DMS 273 (cell line): ENCODE results near the gene ABCB6.
A peak's percentile ranks its signal among the peaks of the same experiment; 100 is the strongest.

ENCODE experiments used
- DNase-seq: peaks from one replicate; lab custom pipeline; 2025; ENCODE audit not compliant: unreplicated experiment; lab: John Stamatoyannopoulos, UW

Gene ABCB6

GRCh38 chr2:219245899-219246230 lies 27.1 kb upstream of the ABCB6 start:
- peak; percentile 37 for DNase-seq

DNA sequence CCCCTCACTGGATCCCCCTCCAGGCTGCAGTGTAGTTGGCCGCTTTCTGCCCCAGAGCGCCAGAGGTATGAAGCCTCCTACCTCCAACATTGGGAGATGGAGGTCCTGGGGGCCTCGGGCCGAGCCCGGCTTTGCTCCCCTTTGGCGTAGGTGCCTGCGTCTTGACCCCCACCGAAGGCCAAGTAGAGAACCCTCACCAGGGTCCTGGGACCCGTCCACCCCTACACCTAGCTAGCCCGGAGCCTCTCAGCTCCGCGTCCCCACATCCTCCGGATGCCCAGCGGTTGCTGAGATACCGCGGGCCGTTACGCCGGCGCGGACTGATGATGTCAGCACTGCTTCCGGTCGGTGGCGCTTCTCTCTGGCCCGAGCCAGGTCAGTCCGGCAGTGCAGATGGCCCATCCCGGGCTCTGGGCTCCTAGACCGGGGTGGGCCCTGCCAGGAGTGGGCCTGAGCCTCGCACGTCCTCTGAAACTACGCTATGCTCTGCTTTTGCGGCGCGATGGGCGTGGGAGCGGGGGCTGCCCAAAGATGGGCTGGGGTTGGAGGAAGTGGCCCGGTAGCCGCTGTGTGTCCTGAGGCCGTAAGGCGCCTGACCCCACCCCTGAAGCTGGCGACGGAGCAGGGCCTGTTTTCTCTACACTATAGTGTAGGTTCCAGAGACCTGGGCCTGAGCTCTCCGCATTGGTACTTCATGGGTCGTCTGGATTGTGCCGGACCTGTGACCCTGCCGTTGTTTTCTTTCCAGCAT lies 26.6 kb upstream of the ABCB6 start, which contains the start of the genes GLB1L and STK16:
TSS of gene GLB1L (minus strand) at position 297 of the 751 bp plus-strand sequence. CDS start 1,871 bp downstream, outside the sequence.
TSS of gene STK16 (plus strand) at position 332 of the 751 bp plus-strand sequence. CDS start 521 bp downstream, outside the sequence.
- peak; percentile 96 for DNase-seq

DNA sequence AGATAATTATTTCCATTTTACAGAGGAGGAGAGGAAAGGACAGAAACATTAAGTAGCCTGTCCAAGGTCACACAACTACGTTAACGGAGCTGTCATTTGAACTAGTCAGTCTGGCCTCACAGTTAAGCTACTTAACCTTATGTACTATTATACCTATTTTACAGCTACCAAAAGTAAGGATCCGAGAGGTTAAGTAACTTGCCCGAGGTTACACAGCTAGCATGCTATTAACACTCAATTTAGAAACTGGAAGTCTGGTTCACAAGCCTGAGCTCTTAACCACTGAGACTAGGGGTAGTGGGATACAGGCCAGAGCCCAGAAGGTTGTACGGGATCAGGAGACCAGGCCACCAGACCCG lies 26.0 kb upstream of the ABCB6 start:
- no peak for DNase-seq

DNA sequence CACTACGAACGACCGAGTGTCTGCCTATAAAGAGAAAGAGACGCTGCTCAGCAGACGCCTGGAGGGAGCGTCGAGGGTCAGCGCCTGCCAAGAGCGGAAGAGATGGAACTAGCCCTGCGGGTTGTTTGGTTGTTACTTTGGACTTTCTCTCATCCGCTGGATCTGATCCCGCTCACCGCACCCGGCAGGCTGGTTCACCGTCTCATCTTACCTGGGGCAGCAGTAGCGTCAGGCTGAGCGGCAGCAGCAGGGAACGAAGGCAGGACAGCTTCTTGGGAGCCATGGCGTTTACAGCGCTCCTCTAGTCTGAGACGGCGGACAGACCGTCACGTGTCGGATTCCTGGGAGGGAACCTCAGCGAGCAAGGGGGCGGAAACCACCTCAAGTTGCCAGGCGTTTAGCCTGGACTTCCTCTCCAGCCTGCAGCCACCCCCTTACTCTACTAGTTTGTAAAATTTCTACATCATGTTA lies 24.6 kb upstream of the ABCB6 start:
- no peak for DNase-seq

GRCh38 chr2:219234331-219234730 lies 15.6 kb upstream of the ABCB6 start:
- DNase-seq = no peak

DNA sequence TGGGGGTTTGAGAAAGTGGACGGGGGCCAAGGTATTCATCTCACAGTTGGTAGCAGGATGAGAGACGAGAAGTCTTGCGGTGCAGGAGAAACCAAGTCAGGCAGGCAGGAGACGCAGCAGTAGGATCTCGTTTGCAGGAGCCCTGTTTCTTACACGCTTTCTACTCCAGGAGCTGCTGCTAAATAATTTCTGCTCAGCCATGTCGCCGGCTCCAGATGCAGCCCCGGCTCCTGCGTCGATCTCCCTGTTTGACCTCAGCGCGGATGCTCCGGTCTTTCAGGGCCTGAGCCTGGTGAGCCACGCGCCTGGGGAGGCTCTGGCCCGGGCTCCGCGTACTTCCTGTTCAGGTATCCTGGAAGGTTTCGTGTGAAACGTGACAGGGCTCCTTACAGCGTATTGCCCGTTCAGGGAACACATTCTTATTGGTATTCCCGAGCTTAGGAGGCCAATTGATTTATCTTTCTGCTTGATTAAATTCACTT lies 11.3 kb upstream of the ABCB6 start:
- DNase-seq = peak; percentile 76

DNA sequence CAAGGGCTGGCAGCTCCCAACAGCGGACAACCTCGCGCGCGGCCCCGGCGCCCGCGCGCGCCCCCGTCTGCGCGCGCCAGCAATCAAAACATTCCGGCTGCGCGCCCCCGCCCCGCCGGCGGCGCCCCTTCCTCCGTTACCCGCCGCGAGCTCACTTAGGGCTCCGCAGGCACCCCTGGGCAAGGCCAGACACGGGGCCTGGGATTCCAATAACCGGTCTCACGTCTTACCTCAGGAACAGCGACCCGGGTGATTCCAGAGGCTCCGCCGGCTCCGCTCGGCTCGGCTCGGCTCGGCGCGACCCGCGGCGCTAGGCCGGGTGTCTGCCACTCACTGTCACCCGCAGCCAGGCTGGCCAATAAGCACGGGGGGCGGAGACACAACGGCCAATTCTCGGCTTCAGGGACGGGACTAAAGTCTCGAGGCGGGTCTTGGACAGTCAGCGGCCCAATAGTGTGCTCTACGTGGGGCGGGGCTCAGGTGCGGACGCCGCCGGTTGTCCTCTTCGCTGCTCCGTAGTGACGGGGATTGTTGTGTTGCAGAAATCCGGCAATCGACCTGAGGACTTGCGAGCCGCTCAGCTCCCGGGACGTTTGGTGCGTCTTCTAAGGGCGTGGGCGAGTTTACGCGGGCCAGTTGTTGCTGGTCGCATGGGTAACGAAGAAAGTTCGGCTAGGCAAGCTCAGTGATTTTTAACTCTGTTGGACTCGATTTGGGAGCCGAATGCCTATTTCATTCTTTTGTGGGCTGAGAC lies 10.7 kb upstream of the ABCB6 start, which contains the start of the genes ANKZF1 and ATG9A:
TSS of gene ANKZF1 (plus strand) at position 502 of the 754 bp plus-strand sequence. CDS start 452 bp downstream, outside the sequence.
TSS of gene ATG9A (minus strand) at position 332 of the 754 bp plus-strand sequence. CDS start 1,612 bp downstream, outside the sequence.
- peak; percentile 99 for DNase-seq

- no peak for DNase-seq
Measured at GRCh38 chr2:219228911-219229304, 10.2 kb upstream of the ABCB6 start.

- peak; percentile 42 for DNase-seq
Measured at GRCh38 chr2:219228041-219228910, 9.5 kb upstream of the ABCB6 start.

DNA sequence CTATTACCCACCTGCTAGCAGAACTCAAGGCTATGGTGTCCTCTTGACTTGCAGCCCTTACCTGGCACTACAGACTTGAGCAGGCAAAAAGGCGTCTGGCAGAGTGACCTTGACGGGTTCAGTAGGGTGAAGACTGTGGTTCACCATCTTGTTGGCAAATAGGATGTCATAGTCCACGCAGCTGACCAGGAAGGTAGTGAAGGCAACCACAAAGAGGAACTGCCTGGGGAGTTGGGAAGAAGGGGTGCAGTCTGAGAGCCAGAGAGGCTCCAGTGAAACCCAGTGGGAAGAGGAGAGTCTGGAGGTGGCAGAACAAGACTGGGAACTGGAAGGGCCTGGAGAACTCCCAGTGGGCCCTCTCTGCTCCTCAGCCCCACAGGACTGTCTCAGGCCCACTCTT lies 6.6 kb upstream of the ABCB6 start:
- DNase-seq = no peak

DNA sequence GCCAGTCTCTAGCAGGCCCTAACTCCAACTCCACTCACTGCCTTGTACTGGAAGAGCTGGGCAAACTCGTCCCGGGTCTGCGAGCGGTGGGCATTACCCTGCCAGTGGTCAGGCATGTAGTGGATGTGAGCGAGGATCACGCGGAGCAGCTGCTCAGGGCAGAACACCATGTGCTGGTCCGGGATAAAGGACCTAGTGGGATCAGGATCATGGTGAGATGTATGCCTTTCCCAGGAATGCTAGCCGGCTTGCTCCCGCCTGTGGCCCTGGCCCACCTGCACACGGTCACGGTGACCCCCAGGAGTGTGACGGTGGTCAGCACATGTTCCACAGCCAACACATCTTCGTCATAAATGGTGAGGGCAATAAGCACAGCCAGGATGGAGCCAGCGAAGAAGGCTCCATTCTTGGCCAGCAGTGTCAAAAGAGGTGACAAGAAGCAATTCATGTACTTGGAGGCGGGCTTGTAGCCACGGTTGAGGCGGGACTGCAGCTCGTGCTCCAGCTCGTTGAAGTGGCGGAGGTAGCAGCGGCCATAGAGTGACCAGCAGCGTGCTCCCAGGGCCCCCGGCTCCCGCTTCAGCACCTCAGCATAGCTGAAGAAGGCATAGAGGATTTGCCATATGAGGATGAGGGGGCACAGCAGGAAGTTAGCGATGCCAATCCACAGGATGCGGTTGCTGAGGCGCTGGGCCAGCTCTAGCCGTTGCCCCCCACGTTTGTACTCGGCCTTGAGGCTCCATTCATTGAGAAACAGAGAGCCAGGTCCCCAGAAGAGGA lies 5.3 kb upstream of the ABCB6 start:
- no peak for DNase-seq

DNA sequence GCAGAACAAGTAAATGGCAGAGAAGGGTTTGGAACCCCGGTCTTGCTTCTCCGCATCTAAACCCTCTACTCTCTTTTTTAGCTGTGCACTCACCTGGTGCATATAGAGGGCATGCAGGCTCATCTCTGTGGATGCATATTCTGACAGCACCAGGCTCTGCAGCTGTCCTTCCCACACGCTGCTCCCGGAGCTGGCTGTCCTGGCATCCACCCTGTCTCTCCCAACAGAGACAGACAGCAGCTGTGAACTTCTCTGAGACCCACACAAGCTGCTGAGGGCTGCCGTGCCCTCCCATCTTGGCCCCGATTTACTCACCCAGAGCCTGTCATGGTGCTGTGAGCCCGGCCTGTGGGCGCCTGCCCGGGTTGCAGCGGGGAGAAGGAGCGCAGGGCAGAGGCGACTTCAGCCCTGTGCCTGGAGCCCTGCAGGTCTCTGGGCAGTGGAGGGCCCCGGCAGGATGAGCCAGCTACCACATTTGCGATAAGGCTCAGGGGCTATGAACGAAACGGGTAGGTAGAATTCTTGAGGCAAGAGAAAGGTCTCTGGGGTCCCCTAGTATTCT lies 3.3 kb upstream of the ABCB6 start:
- DNase-seq = peak; percentile 83

GRCh38 chr2:219220652-219221402 lies 2.1 kb upstream of the ABCB6 start:
- peak; percentile 28 for DNase-seq

- DNase-seq = no peak
Measured at GRCh38 chr2:219219784-219220532, 1.2 kb upstream of the ABCB6 start.

GRCh38 chr2:219218217-219218731 lies 484 bp downstream of the ABCB6 start:
- peak; percentile 94 for DNase-seq

GRCh38 chr2:219216535-219216915 lies 2.2 kb downstream of the ABCB6 start:
- no peak for DNase-seq

DNA sequence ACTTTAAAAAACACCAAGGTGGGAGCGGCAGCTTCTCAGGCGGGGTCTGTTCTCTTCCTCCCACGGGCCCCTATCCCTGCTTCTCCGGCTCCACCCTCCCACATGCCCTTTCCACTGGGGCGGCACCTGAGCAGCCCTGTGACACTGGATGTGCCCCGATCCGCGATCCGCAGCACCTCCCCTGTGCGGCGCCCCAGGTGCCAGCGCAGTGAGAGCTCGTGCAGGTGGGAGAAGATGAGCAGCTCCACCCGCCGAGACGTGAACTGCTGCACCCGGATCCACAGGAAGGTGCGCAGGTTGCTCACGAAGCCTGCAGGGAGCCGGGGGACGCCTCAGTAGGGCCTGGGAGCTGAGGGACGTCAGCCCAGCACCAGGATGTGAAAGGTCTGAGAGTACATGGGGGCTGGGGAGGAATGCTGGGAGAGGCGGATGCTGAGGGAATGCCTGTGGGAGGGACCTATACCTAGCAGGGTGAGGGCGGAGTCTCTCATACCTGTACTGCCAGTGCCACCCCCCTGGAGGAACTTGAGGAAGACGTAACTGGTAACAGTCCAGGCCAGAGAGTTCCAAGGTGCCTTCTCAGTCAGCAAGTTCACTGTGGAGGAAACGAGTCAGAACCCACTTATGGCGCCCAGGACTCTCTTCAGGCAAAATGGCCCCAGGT lies 2.8 kb downstream of the ABCB6 start:
- DNase-seq = no peak

DNA sequence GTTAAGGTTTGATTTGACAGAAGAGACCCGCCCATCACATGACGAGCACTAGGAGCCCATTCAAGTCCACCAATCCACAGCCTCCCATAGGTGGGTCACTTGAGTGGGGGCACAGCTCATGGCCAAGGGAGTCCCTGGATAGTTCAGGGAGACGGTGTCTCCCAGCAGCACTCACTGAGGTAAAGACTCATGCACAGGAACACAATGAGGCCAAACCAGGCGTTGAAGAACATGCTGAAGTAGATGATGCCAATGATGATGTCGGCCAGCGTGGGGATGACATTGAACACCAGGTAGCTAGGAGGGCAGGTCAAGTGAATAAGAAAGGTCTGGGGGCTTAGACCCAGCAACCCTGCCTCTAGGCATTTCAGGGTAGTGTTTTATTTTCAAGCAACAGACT lies 4.0 kb downstream of the ABCB6 start:
- no peak for DNase-seq
